ENCODE data around the gene RANBP1. TPM values are rescaled to one million over a fixed set of nuclear protein-coding genes. Genes with fewer than 3 reads are reported as not detected.

Gene RANBP1
- total and polyA plus RNA-seq, 9 of the 15 experiments (the other 6 are each of a cell fraction or from before 2014, with no cell fraction given) = 162 to 2,891 (median 1,289) TPM

- no peak for TF ChIP-seq DLX4 (CRISPR knock-in tag; IDR thresholded peaks at IDR 0.05)
- TF ChIP-seq ZBTB1 (CRISPR knock-in tag; IDR thresholded peaks at IDR 0.05; ENCODE audit: borderline replicate concordance, low read depth) = 0 out of 2 replicates have a peak, but pooled peaks have one; percentile 55
- TF ChIP-seq FOXA3 (CRISPR knock-in tag; conservative IDR thresholded peaks at IDR 0.05 in 1 of 2, IDR thresholded peaks at IDR 0.05 in 1 of 2) = peak in 1 of 2 experiments; percentile 40; a peak in 1 of 4 replicates
- peak; percentile 5 for TF ChIP-seq HMGN3 (IDR thresholded peaks at IDR 0.05; ENCODE audit: borderline replicate concordance, extremely low read depth, insufficient read length, low read depth, low read length)
- no peak for TF ChIP-seq E2F4 (CRISPR knock-in tag; IDR thresholded peaks at IDR 0.05; ENCODE audit: low read depth)
- TF ChIP-seq SMARCB1 (IDR thresholded peaks at IDR 0.05; ENCODE audit: insufficient read length, low read depth) = no peak
- TF ChIP-seq TGIF2 (CRISPR knock-in tag; IDR thresholded peaks at IDR 0.05) = peak; percentile 50; the same call in 1 of the 2 replicates
- TF ChIP-seq MCM7 (IDR thresholded peaks at IDR 0.05) = no peak
- peak; percentile 16; the same call in 1 of the 2 replicates for TF ChIP-seq ARID4B (CRISPR knock-in tag; IDR thresholded peaks at IDR 0.05)
- 0 out of 4 replicates have a peak, but pooled peaks of 1 of the 2 experiments have one; percentile 10 for TF ChIP-seq TEAD1 (CRISPR knock-in tag; IDR thresholded peaks at IDR 0.05)
- no peak for TF ChIP-seq TSC22D4 (tag; IDR thresholded peaks at IDR 0.05)
- TF ChIP-seq ZSCAN29 (IDR thresholded peaks at IDR 0.05) = no peak
- TF ChIP-seq CTCF (IDR thresholded peaks at IDR 0.05 in 2 of 3, conservative IDR thresholded peaks at IDR 0.05 in 1 of 3; ENCODE audit: insufficient read depth in 2 of 3, low read depth in 1 of 3, low read length in 3 of 3) = no peak
- TF ChIP-seq ZNF584 (CRISPR knock-in tag; IDR thresholded peaks at IDR 0.05; ENCODE audit: low read depth) = no peak
- TF ChIP-seq HMBOX1 (IDR thresholded peaks at IDR 0.05) = no peak
- TF ChIP-seq CBFB (CRISPR knock-in tag; IDR thresholded peaks at IDR 0.05) = 0 out of 2 replicates have a peak, but pooled peaks have one; percentile 80
Observed at GRCh38 chr22:20145206-20145831, 29.4 kb downstream of the RANBP1 start (continued).

Data from K562 (cell line).